Skeletal muscle satellite cell (primary cell): Measurements from ENCODE around the gene PIR.

ENCODE experiments used
- H3K27me3 ChIP-seq: 2 replicates; pipeline ENCODE4 v1.7.0; 2013; ENCODE audit warnings: low read length; ENCODE audit not compliant: control insufficient read depth, insufficient read depth
- H3K36me3 ChIP-seq: 2 replicates; pipeline ENCODE4 v1.7.0; 2013; ENCODE audit warnings: mild to moderate bottlenecking, control low read depth, low read length; ENCODE audit not compliant: insufficient read depth
- H3K4me1 ChIP-seq: 2 replicates; pipeline ENCODE4 v1.7.0; 2013; ENCODE audit warnings: low read length; ENCODE audit not compliant: control insufficient read depth, insufficient read depth
- H3K4me2 ChIP-seq: 2 replicates; pipeline ENCODE4 v1.7.0; 2013; ENCODE audit warnings: mild to moderate bottlenecking, low read length
- H3K4me3 ChIP-seq: 2 replicates; pipeline ENCODE4 v1.7.0; 2013; ENCODE audit warnings: low read length
- H3K9ac ChIP-seq: 2 replicates; pipeline ENCODE4 v1.7.0; 2013; ENCODE audit warnings: mild to moderate bottlenecking, low read depth, low read length, moderate library complexity
- H3K9me3 ChIP-seq: replicated peaks from 2 replicates; pipeline ENCODE4 v1.7.0; 2013; ENCODE audit warnings: mild to moderate bottlenecking, control low read depth, low read length

Gene PIR

GRCh38 chrX:15416133-15416993, 76.8 kb downstream of the PIR start:
- Histone ChIP-seq H3K9me3 (no peaks in the 10 kb centered on the region), H3K4me1 (no peaks in the 10 kb centered on the region), H3K4me2 (no peak overlapping the region), H3K27me3 (no peaks in the 10 kb centered on the region), H3K4me3 (no peak overlapping the region), H3K9ac (no peak overlapping the region), H3K36me3 (no peaks in the 10 kb centered on the region)

GRCh38 chrX:15413101-15413500, 80.0 kb downstream of the PIR start:
- Histone ChIP-seq H3K4me1 (no peaks in the 10 kb centered on the region), H3K4me2 (no peak overlapping the region), H3K4me3 (no peak overlapping the region), H3K9me3 (no peaks in the 10 kb centered on the region), H3K36me3 (no peaks in the 10 kb centered on the region), H3K27me3 (no peaks in the 10 kb centered on the region), H3K9ac (no peak overlapping the region)

GRCh38 chrX:15410947-15411346, 82.2 kb downstream of the PIR start:
- Histone ChIP-seq H3K27me3 (no peaks in the 10 kb centered on the region), H3K4me1 (no peaks in the 10 kb centered on the region), H3K4me3 (no peak overlapping the region), H3K9me3 (no peaks in the 10 kb centered on the region), H3K9ac (no peak overlapping the region), H3K36me3 (no peaks in the 10 kb centered on the region), H3K4me2 (no peak overlapping the region)

GRCh38 chrX:15410430-15410829, 82.7 kb downstream of the PIR start:
- no peak overlapping the region for H3K4me3 ChIP-seq
- no peaks in the 10 kb centered on the region for H3K4me1 ChIP-seq
- no peaks in the 10 kb centered on the region for H3K27me3 ChIP-seq
- H3K9me3 ChIP-seq: no peaks in the 10 kb centered on the region
- no peak overlapping the region for H3K9ac ChIP-seq
- H3K36me3 ChIP-seq: no peaks in the 10 kb centered on the region
- H3K4me2 ChIP-seq: no peak overlapping the region

- Histone ChIP-seq H3K9ac (no peak overlapping the region), H3K9me3 (no peaks in the 10 kb centered on the region), H3K27me3 (no peaks in the 10 kb centered on the region), H3K4me3 (no peak overlapping the region), H3K36me3 (no peaks in the 10 kb centered on the region), H3K4me2 (no peak overlapping the region), H3K4me1 (no peaks in the 10 kb centered on the region)
Observed at GRCh38 chrX:15405846-15406245, 87.3 kb downstream of the PIR start.

GRCh38 chrX:15404401-15405096, 88.6 kb downstream of the PIR start:
- Histone ChIP-seq H3K9me3 (no peaks in the 10 kb centered on the region), H3K4me2 (no peak overlapping the region), H3K4me3 (no peak overlapping the region), H3K4me1 (no peaks in the 10 kb centered on the region), H3K36me3 (no peaks in the 10 kb centered on the region), H3K27me3 (no peaks in the 10 kb centered on the region), H3K9ac (no peak overlapping the region)

- no peak overlapping the region for H3K4me3 ChIP-seq
- no peaks in the 10 kb centered on the region for H3K36me3 ChIP-seq
- no peaks in the 10 kb centered on the region for H3K4me1 ChIP-seq
- H3K9ac ChIP-seq: no peak overlapping the region
- H3K27me3 ChIP-seq: no peaks in the 10 kb centered on the region
- H3K9me3 ChIP-seq: no peaks in the 10 kb centered on the region
- H3K4me2 ChIP-seq: no peak overlapping the region
Observed at GRCh38 chrX:15401378-15401777, 91.8 kb downstream of the PIR start.

GRCh38 chrX:15399962-15400391, 93.2 kb downstream of the PIR start:
- Histone ChIP-seq H3K36me3 (no peaks in the 10 kb centered on the region), H3K4me2 (no peak overlapping the region), H3K27me3 (no peaks in the 10 kb centered on the region), H3K9ac (no peak overlapping the region), H3K9me3 (no peaks in the 10 kb centered on the region), H3K4me1 (no peaks in the 10 kb centered on the region), H3K4me3 (no peak overlapping the region)

- Histone ChIP-seq H3K27me3 (no peaks in the 10 kb centered on the region), H3K4me2 (no peak overlapping the region), H3K9ac (no peak overlapping the region), H3K9me3 (no peaks in the 10 kb centered on the region), H3K36me3 (no peaks in the 10 kb centered on the region), H3K4me3 (no peak overlapping the region), H3K4me1 (no peaks in the 10 kb centered on the region)
Observed at GRCh38 chrX:15398874-15399273, 94.3 kb downstream of the PIR start.

- Histone ChIP-seq H3K4me3 (no peak overlapping the region), H3K4me1 (no peaks in the 10 kb centered on the region), H3K36me3 (no peaks in the 10 kb centered on the region), H3K9me3 (no peaks in the 10 kb centered on the region), H3K9ac (no peak overlapping the region), H3K27me3 (no peaks in the 10 kb centered on the region), H3K4me2 (no peak overlapping the region)
Observed at GRCh38 chrX:15395789-15396188, 97.3 kb downstream of the PIR start.

- H3K4me2 ChIP-seq: no peak overlapping the region
Observed at GRCh38 chrX:15391850-15392249, 101.3 kb downstream of the PIR start.

GRCh38 chrX:15384304-15384703, 108.8 kb downstream of the PIR start, which contains the start of gene VEGFD:
Gene VEGFD, minus strand, starts transcription at chrX:15384413. Its CDS starts 467 bp downstream, at chrX:15383946.
- Histone ChIP-seq H3K36me3 (no peaks in the 10 kb centered on the region), H3K4me3 (no peak within 1 kb of the TSS), H3K4me2 (no peak within 1 kb of the TSS), H3K27me3 (no peaks in the 10 kb centered on the region), H3K9ac (no peak within 1 kb of the TSS), H3K9me3 (no peaks in the 10 kb centered on the region), H3K4me1 (no peaks in the 10 kb centered on the region)

More at GRCh38 chrX:15391850-15392249, 101.3 kb downstream of the PIR start:
- Histone ChIP-seq H3K9ac (no peak overlapping the region), H3K9me3 (no peaks in the 10 kb centered on the region), H3K4me3 (no peak overlapping the region), H3K36me3 (no peaks in the 10 kb centered on the region), H3K4me1 (no peaks in the 10 kb centered on the region), H3K27me3 (no peaks in the 10 kb centered on the region)
